ENCODE results near the gene COL6A3.

The COL6A3 gene

DNA sequence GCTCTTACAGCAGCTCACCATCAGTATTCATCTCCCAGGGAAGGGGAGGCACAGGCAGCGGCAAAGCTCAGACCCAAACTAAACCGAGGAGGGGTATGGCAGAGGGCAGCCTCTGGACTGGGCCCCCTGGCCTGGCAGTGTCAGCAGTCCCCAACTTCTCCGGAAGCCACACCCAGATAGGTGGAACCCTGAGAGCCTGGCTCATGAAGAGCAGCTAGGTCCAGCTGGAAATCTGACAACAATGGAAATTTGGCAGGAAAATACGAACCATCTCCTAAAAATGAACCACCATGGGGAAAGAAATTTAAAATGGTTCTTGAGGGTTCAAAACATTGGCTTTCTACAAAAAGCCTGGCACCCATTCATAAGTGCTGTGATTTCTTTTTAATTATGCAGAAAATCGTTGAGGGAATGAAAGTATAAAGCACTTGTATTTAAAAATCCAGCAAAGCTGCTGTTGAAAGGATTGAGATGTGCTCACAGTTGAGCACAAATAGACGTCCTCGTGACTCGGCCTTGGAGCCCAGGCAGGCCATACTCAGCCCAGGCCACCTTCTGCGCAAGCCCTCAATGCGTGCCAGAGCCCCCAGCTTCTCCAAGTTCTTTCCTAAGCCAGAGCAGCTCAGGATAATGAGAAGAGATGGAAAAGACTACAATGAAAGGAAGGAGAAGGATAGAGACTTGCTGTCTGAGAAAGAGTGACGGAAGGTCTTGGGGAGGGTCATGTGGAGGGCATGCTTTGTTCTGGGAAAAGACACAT, 93.0 kb downstream of the COL6A3 start:
- H3K4me1 ChIP-seq (ENCODE audit: control insufficient read depth, insufficient read depth, low read length): peaks cover 4% of the 10 kb centered on the region; the same call in 1 of the 2 replicates
- ChIA-PET POLR2A (interaction anchor here (0.6 kb wide), 1 partner anchor 224 kb away, joined by 3 read pairs; no protein-coding TSS in a partner anchor), CTCF (interaction anchor here (1.0 kb wide), 1 partner anchor 155 kb away, joined by 5 read pairs; no protein-coding TSS in a partner anchor)
- no peak overlapping the region for H3K4me3 ChIP-seq (ENCODE audit: low read depth, low read length)
- no peaks in the 10 kb centered on the region for H3K9me3 ChIP-seq (ENCODE audit: control insufficient read depth, insufficient read depth, low read depth, low read length)
- H3K27ac ChIP-seq (ENCODE audit: extremely low read depth, low read depth, low read length): no peak overlapping the region
- TF ChIP-seq ZNF530 (tag by site-specific recombination; IDR thresholded peaks at IDR 0.05; ENCODE audit: low read depth): no peak
- TF ChIP-seq, protein P1, sequence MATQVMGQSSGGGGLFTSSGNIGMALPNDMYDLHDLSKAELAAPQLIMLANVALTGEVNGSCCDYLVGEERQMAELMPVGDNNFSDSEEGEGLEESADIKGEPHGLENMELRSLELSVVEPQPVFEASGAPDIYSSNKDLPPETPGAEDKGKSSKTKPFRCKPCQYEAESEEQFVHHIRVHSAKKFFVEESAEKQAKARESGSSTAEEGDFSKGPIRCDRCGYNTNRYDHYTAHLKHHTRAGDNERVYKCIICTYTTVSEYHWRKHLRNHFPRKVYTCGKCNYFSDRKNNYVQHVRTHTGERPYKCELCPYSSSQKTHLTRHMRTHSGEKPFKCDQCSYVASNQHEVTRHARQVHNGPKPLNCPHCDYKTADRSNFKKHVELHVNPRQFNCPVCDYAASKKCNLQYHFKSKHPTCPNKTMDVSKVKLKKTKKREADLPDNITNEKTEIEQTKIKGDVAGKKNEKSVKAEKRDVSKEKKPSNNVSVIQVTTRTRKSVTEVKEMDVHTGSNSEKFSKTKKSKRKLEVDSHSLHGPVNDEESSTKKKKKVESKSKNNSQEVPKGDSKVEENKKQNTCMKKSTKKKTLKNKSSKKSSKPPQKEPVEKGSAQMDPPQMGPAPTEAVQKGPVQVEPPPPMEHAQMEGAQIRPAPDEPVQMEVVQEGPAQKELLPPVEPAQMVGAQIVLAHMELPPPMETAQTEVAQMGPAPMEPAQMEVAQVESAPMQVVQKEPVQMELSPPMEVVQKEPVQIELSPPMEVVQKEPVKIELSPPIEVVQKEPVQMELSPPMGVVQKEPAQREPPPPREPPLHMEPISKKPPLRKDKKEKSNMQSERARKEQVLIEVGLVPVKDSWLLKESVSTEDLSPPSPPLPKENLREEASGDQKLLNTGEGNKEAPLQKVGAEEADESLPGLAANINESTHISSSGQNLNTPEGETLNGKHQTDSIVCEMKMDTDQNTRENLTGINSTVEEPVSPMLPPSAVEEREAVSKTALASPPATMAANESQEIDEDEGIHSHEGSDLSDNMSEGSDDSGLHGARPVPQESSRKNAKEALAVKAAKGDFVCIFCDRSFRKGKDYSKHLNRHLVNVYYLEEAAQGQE (tag by site-specific recombination; IDR thresholded peaks at IDR 0.05): no peak
- TF ChIP-seq ZFP69B (tag by site-specific recombination; IDR thresholded peaks at IDR 0.05): no peak
- TF ChIP-seq ZNF76 (tag by site-specific recombination; IDR thresholded peaks at IDR 0.05; ENCODE audit: borderline replicate concordance, low read depth): no peak
- no peak for TF ChIP-seq ZNF391 (tag by site-specific recombination; IDR thresholded peaks at IDR 0.05; ENCODE audit: borderline replicate concordance, low read depth)
- TF ChIP-seq, protein P2, sequence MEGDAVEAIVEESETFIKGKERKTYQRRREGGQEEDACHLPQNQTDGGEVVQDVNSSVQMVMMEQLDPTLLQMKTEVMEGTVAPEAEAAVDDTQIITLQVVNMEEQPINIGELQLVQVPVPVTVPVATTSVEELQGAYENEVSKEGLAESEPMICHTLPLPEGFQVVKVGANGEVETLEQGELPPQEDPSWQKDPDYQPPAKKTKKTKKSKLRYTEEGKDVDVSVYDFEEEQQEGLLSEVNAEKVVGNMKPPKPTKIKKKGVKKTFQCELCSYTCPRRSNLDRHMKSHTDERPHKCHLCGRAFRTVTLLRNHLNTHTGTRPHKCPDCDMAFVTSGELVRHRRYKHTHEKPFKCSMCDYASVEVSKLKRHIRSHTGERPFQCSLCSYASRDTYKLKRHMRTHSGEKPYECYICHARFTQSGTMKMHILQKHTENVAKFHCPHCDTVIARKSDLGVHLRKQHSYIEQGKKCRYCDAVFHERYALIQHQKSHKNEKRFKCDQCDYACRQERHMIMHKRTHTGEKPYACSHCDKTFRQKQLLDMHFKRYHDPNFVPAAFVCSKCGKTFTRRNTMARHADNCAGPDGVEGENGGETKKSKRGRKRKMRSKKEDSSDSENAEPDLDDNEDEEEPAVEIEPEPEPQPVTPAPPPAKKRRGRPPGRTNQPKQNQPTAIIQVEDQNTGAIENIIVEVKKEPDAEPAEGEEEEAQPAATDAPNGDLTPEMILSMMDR (tag by site-specific recombination; IDR thresholded peaks at IDR 0.05): no peak
- no peak for TF ChIP-seq ZNF341 (tag by site-specific recombination; IDR thresholded peaks at IDR 0.05; ENCODE audit: low read depth)
- H3K36me3 ChIP-seq (ENCODE audit: control insufficient read depth in 2 of 2, insufficient read depth in 1 of 2, low read length in 2 of 2): no peaks in the 10 kb centered on the region

DNA sequence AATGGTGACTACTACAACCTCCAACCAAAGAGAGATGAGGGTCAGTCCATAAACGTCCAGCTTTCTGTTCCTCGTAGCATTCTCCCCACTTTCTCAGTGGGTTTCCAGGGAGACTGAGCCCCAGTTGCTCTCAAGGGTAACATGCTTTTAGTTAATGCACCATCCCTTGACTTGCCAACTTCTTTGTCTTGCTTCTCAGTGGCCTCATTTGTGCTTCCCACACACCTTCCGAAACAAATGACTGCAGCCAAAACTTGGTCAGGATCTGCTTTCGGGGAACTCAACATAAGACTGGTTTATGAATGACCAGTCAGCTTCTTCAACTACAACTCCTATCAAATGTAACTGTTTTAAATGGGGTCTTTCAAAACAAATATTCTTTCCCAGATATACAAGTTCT, 94.1 kb downstream of the COL6A3 start:
- CTCF ChIA-PET: interaction anchor here (0.8 kb wide), 1 partner anchor 10 kb away, joined by 5 read pairs; no protein-coding TSS in a partner anchor
- Histone ChIP-seq H3K9me3 (ENCODE audit: control insufficient read depth, insufficient read depth, low read depth, low read length) (no peaks in the 10 kb centered on the region), H3K4me3 (ENCODE audit: low read depth, low read length) (no peak overlapping the region), H3K27ac (ENCODE audit: extremely low read depth, low read depth, low read length) (no peak overlapping the region), H3K4me1 (ENCODE audit: control insufficient read depth, insufficient read depth, low read length) (no peaks in the 10 kb centered on the region; the same call in 1 of the 2 replicates), H3K36me3 (ENCODE audit: control insufficient read depth in 2 of 2, insufficient read depth in 1 of 2, low read length in 2 of 2) (no peaks in the 10 kb centered on the region)
- POLR2A ChIA-PET: no interaction called here
- TF ChIP-seq ZEB2 (tag by site-specific recombination; IDR thresholded peaks at IDR 0.05) (no peak), ZNF777 (tag by site-specific recombination; IDR thresholded peaks at IDR 0.05; ENCODE audit: borderline replicate concordance) (no peak), ZXDB (tag by site-specific recombination; IDR thresholded peaks at IDR 0.05) (no peak), KLF10 (tag by site-specific recombination; IDR thresholded peaks at IDR 0.05) (no peak), ZNF549 (tag by site-specific recombination; IDR thresholded peaks at IDR 0.05) (no peak), KLF7 (tag by site-specific recombination; IDR thresholded peaks at IDR 0.05; ENCODE audit: borderline replicate concordance) (no peak)
- TF ChIP-seq, protein P3, sequence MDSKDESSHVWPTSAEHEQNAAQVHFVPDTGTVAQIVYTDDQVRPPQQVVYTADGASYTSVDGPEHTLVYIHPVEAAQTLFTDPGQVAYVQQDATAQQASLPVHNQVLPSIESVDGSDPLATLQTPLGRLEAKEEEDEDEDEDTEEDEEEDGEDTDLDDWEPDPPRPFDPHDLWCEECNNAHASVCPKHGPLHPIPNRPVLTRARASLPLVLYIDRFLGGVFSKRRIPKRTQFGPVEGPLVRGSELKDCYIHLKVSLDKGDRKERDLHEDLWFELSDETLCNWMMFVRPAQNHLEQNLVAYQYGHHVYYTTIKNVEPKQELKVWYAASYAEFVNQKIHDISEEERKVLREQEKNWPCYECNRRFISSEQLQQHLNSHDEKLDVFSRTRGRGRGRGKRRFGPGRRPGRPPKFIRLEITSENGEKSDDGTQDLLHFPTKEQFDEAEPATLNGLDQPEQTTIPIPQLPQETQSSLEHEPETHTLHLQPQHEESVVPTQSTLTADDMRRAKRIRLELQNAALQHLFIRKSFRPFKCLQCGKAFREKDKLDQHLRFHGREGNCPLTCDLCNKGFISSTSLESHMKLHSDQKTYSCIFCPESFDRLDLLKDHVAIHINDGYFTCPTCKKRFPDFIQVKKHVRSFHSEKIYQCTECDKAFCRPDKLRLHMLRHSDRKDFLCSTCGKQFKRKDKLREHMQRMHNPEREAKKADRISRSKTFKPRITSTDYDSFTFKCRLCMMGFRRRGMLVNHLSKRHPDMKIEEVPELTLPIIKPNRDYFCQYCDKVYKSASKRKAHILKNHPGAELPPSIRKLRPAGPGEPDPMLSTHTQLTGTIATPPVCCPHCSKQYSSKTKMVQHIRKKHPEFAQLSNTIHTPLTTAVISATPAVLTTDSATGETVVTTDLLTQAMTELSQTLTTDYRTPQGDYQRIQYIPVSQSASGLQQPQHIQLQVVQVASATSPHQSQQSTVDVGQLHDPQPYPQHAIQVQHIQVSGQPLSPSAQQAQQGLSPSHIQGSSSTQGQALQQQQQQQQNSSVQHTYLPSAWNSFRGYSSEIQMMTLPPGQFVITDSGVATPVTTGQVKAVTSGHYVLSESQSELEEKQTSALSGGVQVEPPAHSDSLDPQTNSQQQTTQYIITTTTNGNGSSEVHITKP (tag by site-specific recombination; IDR thresholded peaks at IDR 0.05): no peak
- TF ChIP-seq, protein P4, sequence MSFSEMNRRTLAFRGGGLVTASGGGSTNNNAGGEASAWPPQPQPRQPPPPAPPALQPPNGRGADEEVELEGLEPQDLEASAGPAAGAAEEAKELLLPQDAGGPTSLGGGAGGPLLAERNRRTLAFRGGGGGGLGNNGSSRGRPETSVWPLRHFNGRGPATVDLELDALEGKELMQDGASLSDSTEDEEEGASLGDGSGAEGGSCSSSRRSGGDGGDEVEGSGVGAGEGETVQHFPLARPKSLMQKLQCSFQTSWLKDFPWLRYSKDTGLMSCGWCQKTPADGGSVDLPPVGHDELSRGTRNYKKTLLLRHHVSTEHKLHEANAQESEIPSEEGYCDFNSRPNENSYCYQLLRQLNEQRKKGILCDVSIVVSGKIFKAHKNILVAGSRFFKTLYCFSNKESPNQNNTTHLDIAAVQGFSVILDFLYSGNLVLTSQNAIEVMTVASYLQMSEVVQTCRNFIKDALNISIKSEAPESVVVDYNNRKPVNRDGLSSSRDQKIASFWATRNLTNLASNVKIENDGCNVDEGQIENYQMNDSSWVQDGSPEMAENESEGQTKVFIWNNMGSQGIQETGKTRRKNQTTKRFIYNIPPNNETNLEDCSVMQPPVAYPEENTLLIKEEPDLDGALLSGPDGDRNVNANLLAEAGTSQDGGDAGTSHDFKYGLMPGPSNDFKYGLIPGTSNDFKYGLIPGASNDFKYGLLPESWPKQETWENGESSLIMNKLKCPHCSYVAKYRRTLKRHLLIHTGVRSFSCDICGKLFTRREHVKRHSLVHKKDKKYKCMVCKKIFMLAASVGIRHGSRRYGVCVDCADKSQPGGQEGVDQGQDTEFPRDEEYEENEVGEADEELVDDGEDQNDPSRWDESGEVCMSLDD (tag by site-specific recombination; IDR thresholded peaks at IDR 0.05): no peak
- TF ChIP-seq, protein P5, sequence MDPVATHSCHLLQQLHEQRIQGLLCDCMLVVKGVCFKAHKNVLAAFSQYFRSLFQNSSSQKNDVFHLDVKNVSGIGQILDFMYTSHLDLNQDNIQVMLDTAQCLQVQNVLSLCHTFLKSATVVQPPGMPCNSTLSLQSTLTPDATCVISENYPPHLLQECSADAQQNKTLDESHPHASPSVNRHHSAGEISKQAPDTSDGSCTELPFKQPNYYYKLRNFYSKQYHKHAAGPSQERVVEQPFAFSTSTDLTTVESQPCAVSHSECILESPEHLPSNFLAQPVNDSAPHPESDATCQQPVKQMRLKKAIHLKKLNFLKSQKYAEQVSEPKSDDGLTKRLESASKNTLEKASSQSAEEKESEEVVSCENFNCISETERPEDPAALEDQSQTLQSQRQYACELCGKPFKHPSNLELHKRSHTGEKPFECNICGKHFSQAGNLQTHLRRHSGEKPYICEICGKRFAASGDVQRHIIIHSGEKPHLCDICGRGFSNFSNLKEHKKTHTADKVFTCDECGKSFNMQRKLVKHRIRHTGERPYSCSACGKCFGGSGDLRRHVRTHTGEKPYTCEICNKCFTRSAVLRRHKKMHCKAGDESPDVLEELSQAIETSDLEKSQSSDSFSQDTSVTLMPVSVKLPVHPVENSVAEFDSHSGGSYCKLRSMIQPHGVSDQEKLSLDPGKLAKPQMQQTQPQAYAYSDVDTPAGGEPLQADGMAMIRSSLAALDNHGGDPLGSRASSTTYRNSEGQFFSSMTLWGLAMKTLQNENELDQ (tag by site-specific recombination; IDR thresholded peaks at IDR 0.05; ENCODE audit: low read depth): no peak
- TF ChIP-seq, protein P6, sequence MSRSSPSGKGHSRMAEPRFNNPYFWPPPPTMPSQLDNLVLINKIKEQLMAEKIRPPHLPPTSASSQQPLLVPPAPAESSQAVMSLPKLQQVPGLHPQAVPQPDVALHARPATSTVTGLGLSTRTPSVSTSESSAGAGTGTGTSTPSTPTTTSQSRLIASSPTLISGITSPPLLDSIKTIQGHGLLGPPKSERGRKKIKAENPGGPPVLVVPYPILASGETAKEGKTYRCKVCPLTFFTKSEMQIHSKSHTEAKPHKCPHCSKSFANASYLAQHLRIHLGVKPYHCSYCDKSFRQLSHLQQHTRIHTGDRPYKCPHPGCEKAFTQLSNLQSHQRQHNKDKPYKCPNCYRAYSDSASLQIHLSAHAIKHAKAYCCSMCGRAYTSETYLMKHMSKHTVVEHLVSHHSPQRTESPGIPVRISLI (tag by site-specific recombination; IDR thresholded peaks at IDR 0.05): no peak
